OCI-LY1 (cell line): ENCODE results near the gene CASP10.

Experiments
- EZH2 ChIP-seq: fragments of 200-600 bp; sonication (generic), shearing (Covaris generic); IDR thresholded peaks from 2 replicates; pipeline ENCODE4 v1.8.0; 2017; ENCODE audit warnings: borderline replicate concordance, mixed run types, mild to moderate bottlenecking, antibody characterized with exemption, low read length, moderate library complexity, mixed read lengths
- TF ChIP-seq, protein P1 (sequence below): fragments of 200-600 bp; sonication (generic), shearing (Covaris generic); IDR thresholded peaks from 2 replicates; pipeline ENCODE4 v1.5.1; 2017; ENCODE audit warnings: mild to moderate bottlenecking, antibody characterized with exemption, low read length, moderate library complexity, mixed read lengths

- TF ChIP-seq, protein P1, sequence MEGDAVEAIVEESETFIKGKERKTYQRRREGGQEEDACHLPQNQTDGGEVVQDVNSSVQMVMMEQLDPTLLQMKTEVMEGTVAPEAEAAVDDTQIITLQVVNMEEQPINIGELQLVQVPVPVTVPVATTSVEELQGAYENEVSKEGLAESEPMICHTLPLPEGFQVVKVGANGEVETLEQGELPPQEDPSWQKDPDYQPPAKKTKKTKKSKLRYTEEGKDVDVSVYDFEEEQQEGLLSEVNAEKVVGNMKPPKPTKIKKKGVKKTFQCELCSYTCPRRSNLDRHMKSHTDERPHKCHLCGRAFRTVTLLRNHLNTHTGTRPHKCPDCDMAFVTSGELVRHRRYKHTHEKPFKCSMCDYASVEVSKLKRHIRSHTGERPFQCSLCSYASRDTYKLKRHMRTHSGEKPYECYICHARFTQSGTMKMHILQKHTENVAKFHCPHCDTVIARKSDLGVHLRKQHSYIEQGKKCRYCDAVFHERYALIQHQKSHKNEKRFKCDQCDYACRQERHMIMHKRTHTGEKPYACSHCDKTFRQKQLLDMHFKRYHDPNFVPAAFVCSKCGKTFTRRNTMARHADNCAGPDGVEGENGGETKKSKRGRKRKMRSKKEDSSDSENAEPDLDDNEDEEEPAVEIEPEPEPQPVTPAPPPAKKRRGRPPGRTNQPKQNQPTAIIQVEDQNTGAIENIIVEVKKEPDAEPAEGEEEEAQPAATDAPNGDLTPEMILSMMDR = no peak
- no peak for TF ChIP-seq EZH2
These were observed 50.4 kb downstream of the CASP10 start for GRCh38 chr2:201233192-201233811.
